HG03439 (cell line): ENCODE measurements around the gene SAP30BP.

Experiments
- ATAC-seq: cut with Tn5 transposase; IDR thresholded peaks from one replicate; pipeline ENCODE4 v1.9.1; 2021; ENCODE audit warnings: mild to moderate bottlenecking, moderate library complexity; ENCODE audit not compliant: unreplicated experiment

Gene SAP30BP

DNA sequence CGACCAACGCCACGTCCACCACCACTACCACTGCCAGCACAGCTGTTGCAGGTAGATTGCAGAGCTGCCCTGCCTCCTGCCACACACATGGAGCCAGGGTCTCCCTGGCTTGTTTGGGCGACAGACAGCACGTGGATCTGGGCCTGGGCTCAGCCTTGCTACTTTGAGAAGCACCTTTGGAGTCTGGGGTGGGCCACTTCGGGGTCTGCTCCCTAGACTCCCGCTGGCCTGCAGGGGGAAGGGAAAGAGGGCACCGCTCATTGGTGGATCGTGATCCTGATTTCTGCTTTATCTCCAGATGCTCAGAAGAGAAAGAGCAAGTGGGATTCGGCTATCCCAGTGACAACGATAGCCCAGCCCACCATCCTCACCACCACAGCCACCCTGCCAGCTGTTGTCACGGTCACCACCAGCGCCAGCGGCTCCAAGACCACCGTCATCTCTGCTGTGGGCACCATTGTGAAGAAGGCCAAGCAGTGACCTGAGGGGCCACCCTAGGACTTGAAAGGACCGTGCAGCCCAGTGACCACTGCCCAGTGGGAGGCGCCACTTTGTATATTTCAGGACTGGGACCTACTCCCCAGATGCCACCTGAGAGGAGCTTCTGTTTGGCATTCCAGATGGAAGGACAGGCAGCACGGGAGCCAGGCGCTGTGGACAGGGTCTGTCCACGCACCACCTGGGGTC is 39.0 kb downstream of the SAP30BP start:
- ATAC-seq, result no peak

DNA sequence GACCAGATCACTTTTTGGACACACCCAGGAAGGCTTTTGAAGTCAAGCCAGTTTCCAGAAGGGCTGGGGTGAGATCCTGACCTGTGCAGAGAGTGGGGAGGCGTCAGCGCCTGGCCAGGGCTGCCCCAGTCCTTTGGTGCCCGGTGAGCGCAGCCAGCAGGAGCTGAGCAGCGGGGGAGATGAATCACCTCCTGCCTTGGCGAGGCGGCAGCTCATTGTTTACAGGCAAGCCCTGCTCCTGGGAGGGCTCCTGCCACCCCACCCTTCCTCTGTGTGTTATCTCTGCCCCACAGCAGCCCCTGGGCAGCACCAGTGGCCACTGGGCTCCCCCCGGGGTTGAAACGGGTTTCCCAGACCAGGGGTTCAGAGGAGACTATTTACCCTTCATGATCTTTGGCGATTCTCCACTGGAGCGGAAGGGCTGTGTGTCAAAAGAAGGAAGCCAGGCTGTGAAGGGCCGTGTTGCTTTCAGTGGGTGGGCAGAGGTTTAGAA is 40.0 kb downstream of the SAP30BP start:
- ATAC-seq, result no peak

GRCh38 chr17:75712446-75712845 is 45.3 kb downstream of the SAP30BP start:
- no peak for ATAC-seq

DNA sequence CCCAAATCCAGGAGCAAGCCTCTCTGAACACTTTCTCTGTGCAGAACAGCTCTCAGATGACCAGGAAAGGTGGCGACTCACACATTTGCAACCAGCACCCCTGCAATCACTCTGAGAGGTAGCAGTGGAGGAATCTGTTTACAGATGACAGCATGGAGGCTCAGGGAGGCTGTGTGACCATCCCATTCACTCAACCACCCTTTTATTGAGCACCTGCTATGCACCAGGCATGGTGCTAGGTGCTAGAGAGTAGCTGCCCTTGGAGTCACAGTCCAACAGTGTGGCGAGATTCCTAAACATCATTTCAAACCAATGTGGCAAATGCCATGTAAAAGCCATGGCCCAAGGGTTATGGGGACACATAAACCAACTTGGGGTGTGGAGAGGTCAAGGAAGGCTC is 52.6 kb downstream of the SAP30BP start:
- ATAC-seq, result no peak

- no peak for ATAC-seq
Measured at GRCh38 chr17:75720656-75721462, 53.7 kb downstream of the SAP30BP start, which contains the start of gene ITGB4. TSS of gene ITGB4 (plus strand) at chr17:75721459. CDS start at chr17:75724704, 3,245 bp downstream.

- ATAC-seq, result no peak
Measured at GRCh38 chr17:75721463-75722011, 54.4 kb downstream of the SAP30BP start.

DNA sequence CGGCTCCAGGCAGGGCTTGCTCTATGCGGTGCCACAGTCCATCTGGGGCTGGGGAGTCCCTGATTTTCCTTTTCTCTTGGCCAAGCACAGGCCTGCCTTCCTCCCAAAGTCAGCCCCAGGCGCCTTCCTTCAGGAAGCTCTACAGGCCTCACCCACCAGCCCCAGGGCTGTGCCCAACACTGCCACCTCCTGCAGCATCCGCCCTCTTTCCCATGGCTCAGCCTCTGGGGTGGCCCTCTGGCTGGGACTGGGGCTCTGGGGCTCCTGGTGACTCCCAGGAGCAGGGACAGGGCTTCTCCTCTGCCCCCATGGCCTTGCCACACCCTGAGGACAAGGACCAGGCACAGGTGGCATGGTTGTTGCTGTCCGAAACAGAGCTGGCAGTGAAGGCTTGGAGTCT is 54.9 kb downstream of the SAP30BP start:
- no peak for ATAC-seq

DNA sequence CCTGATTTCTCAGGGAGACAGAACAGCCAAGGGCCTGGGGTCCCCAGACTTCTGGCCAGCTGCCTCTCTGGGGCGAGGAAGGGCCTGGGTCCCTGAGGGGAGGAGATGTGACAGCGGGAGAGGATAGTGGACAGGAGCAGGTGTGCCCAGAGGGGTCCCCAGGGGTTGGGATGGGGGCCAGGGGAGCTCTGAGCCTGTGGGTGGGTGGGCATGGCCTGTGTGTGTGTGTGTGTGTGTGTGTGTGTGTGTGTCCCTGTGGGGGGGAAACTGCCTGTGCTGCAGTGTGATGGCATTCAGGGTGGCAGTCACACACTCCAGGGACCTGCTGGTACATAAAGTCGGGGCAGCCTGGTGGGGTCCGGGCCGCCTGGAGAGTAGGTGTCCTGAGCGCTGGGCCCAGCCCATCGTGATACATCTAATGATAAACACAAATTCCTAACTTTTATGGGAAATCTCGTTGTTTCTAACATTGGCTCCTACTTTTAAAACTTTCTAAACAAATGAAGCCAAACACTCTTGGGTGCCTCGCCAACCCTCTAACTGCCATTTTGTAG is 55.5 kb downstream of the SAP30BP start:
- ATAC-seq, result no peak

GRCh38 chr17:75723171-75723930 is 56.2 kb downstream of the SAP30BP start:
- no peak for ATAC-seq

- no peak for ATAC-seq
Measured at GRCh38 chr17:75724016-75725003, 57.2 kb downstream of the SAP30BP start.

- ATAC-seq, result no peak
Measured at GRCh38 chr17:75725504-75725903, 58.4 kb downstream of the SAP30BP start.

GRCh38 chr17:75727391-75727790 is 60.3 kb downstream of the SAP30BP start:
- ATAC-seq, result no peak

DNA sequence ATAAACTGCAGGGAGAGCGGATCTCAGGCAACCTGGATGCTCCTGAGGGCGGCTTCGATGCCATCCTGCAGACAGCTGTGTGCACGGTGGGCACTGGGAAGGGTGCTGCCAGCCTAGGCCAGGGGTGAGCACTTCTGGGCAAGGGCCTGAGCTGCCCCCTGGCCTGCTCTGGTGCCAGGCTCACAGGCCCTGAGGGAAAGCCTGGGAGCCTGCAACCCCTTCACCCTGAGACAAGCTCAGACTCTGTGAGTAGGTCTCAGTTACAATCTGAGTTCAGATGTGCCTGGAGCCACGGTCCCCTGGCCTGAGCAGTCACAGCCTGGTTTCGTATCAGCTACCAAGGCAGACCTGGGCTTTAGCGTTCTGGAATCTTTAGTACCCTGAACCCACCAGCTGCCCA is 62.2 kb downstream of the SAP30BP start:
- ATAC-seq, result no peak

GRCh38 chr17:75730065-75730464 is 62.9 kb downstream of the SAP30BP start:
- ATAC-seq, result no peak

GRCh38 chr17:75731086-75731715 is 64.1 kb downstream of the SAP30BP start:
- ATAC-seq, result no peak

- no peak for ATAC-seq
Measured at GRCh38 chr17:75731716-75732498, 64.8 kb downstream of the SAP30BP start.

DNA sequence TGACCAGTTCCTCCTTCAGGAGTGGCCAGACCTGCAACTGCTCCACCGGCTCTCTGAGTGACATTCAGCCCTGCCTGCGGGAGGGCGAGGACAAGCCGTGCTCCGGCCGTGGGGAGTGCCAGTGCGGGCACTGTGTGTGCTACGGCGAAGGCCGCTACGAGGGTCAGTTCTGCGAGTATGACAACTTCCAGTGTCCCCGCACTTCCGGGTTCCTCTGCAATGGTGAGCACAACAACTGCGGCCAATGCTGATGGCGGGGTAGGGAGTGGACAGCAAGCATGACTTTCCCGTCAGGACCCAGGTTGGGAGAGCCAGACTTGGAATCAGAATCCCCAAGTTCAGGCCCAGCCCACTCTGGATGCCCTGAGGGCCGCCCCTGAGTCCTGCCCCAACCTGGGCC is 66.3 kb downstream of the SAP30BP start:
- ATAC-seq, result no peak

- no peak for ATAC-seq
Measured at GRCh38 chr17:75734674-75735294, 67.6 kb downstream of the SAP30BP start.
